Glomerular visceral epithelial cell (primary cell): Measurements from ENCODE around the gene FIGN.

ENCODE experiments used
- DNase-seq: peaks from one replicate; pipeline ENCODE4 v3.0.0-alpha.2; 2016; ENCODE audit errors: extremely low spot score

Gene FIGN

GRCh38 chr2:163564236-163564635, 171.6 kb downstream of the FIGN start:
- no peak for DNase-seq

GRCh38 chr2:163563336-163563735, 172.5 kb downstream of the FIGN start:
- DNase-seq: no peak

GRCh38 chr2:163558251-163559021, 177.4 kb downstream of the FIGN start:
- DNase-seq: no peak

- peak; percentile 24 for DNase-seq
These were observed 179.3 kb downstream of the FIGN start for GRCh38 chr2:163556511-163556910.

GRCh38 chr2:163554864-163555263, 180.9 kb downstream of the FIGN start:
- peak; percentile 29 for DNase-seq

- peak; percentile 79 for DNase-seq
These were observed 182.2 kb downstream of the FIGN start for GRCh38 chr2:163553601-163554000.

- no peak for DNase-seq
These were observed 183.1 kb downstream of the FIGN start for GRCh38 chr2:163552758-163553157.

- DNase-seq: peak; percentile 33
These were observed 184.0 kb downstream of the FIGN start for GRCh38 chr2:163551616-163552373.

- no peak for DNase-seq
These were observed 186.8 kb downstream of the FIGN start for GRCh38 chr2:163548970-163549369.
